Ectodermal cell (in vitro differentiated cells): ENCODE results near the gene SLC16A8.
"Not testable (repeated sequence)": the region's sequence is repeated elsewhere in the genome, so short reads cannot be mapped to it uniquely, and the experiment has no call there.

Experiments
- H3K27ac ChIP-seq: 2 replicates; pipeline ENCODE4 v1.7.0; 2013; ENCODE audit warnings: mild to moderate bottlenecking, low read depth, low read length; ENCODE audit not compliant: insufficient read depth, poor library complexity, severe bottlenecking
- H3K27me3 ChIP-seq: 2 replicates; pipeline ENCODE4 v1.7.0; 2013; ENCODE audit warnings: mild to moderate bottlenecking, low read length; ENCODE audit not compliant: insufficient read depth, control insufficient read depth, poor library complexity, severe bottlenecking
- H3K36me3 ChIP-seq: one replicate; pipeline ENCODE4 v1.7.0; 2013; ENCODE audit warnings: low read length; ENCODE audit not compliant: control insufficient read depth, insufficient read depth
- H3K4me1 ChIP-seq: one replicate; pipeline ENCODE4 v1.7.0; 2013; ENCODE audit warnings: low read length; ENCODE audit not compliant: control insufficient read depth, insufficient read depth
- H3K4me3 ChIP-seq: 2 replicates; pipeline ENCODE4 v1.7.0; 2013; ENCODE audit warnings: low read depth, low read length, control low read depth; ENCODE audit not compliant: insufficient read depth
- H3K9me3 ChIP-seq: 2 replicates; pipeline ENCODE4 v1.7.0; 2013; ENCODE audit warnings: mild to moderate bottlenecking, low read length, moderate library complexity; ENCODE audit not compliant: control insufficient read depth
- WGBS, 2 experiments: methylation state at CpG; one replicate each; pipeline ENCODE4 v1.1.7; 2013; ENCODE audit warnings: missing lambda C conversion rate in 2 of 2; 5-methylcytosine and 5-hydroxymethylcytosine counted together

The SLC16A8 gene

GRCh38 chr22:38125751-38126201 is 41.8 kb upstream of the SLC16A8 start:
- H3K9me3 ChIP-seq = no peaks in the 10 kb centered on the region
- H3K27ac ChIP-seq = no peak overlapping the region
- H3K4me1 ChIP-seq = peaks cover 3% of the 10 kb centered on the region
- WGBS, 2 experiments = 93% methylated on average over 11 of the region's 11 CpGs
- no peaks in the 10 kb centered on the region for H3K36me3 ChIP-seq
- H3K27me3 ChIP-seq = no peaks in the 10 kb centered on the region
- no peak overlapping the region for H3K4me3 ChIP-seq

DNA sequence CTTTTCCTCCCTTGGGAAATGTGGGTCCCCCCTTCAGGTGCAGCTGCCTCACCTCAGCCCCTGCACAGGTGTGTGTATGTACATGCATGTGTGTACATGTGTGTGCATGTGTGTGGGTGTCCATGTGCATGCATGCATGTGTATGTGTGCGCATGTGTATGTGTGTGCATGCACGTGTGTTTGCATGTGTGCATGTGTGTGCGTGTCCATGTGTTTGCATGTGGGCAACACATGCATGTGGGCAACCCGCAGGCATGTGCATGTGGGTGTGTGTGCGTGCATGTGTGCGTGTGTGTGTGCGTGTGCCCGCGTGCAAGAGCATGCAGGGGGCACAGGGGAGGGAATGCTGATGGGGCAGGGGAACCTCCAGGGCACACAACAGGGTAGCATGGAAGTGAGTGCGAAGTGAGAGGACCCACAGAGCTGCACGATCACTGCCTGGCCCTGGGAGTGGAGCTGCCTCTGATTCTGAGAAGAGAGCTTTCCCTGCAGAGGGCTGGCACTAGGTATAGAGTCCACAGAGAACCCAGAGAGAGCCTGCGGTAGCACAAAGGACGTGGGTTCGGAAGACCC is 41.1 kb upstream of the SLC16A8 start:
- no peak overlapping the region for H3K4me3 ChIP-seq
- WGBS, 2 experiments = 95 to 96% methylated on average over 14 of the region's 14 CpGs

DNA sequence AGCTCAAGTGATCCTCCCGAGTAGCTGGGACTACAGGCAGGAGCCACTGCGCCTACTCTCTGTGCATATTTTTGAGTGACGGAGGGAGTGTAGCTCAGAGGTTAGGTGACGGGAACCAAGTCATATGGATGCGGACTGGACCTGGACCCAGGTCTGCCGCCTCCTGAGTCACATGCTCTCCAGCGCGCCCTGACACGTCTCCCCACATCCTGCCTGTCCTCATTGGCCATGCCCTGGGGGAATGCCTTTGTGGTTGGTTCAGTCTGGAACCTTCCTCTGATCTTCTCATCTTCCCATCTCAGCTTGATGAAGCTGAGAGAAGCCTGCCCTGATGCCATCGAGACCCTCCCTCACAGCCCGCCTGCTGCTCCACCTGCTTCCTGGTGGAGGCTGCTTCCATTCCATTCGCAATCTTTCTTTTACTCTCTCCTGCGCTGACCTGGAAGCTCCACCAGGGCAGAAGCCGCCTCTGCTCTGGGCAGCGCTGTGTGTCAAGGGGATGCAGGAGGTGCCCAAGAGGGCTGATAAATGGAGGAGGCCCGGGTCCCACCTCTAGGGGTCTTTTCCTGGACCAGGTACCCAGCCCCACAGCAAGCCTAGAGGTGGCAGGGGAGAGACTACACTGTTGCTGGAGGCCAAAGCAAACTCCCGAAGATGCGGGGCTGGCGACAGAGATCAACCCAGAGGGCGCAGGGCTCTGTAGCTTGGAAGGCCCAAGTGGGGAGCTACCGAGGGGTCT is 40.4 kb upstream of the SLC16A8 start:
- H3K27me3 ChIP-seq = no peaks in the 10 kb centered on the region
- H3K9me3 ChIP-seq = no peaks in the 10 kb centered on the region
- 93 to 94% methylated on average over 21 of the region's 21 CpGs for WGBS, 2 experiments
- peaks cover 3% of the 10 kb centered on the region for H3K4me1 ChIP-seq
- no peak overlapping the region for H3K4me3 ChIP-seq
- H3K36me3 ChIP-seq = no peaks in the 10 kb centered on the region
- no peak overlapping the region for H3K27ac ChIP-seq

More for the DNA sequence above, 41.1 kb upstream of the SLC16A8 start:
- Histone ChIP-seq H3K4me1 (peaks cover 3% of the 10 kb centered on the region), H3K9me3 (no peaks in the 10 kb centered on the region), H3K27me3 (no peaks in the 10 kb centered on the region), H3K27ac (no peak overlapping the region), H3K36me3 (no peaks in the 10 kb centered on the region)

DNA sequence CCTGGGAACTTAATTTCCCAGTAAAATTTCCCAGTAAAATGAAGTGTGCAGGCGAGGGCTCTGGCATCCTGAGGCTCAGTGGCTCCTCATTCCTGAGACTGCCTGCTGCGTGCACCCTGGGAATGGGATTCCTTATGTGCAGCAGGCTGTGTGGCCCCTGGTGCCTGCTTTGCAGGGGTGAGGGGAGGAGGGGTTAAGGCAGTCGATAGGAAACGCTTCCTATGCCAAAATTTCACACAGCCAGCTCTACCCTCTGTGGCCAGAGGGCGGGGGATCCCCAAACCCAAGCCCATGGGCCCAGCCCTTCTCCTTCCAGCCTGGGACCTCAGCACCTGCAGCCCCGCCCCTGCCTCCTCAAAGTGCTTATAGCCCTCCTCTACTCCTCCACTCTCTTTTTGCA is 38.6 kb upstream of the SLC16A8 start:
- no peak overlapping the region for H3K27ac ChIP-seq
- no peak overlapping the region for H3K4me3 ChIP-seq
- H3K9me3 ChIP-seq = no peaks in the 10 kb centered on the region
- H3K27me3 ChIP-seq = no peaks in the 10 kb centered on the region
- peaks cover 3% of the 10 kb centered on the region for H3K4me1 ChIP-seq
- 83 to 84% methylated on average over 6 of the region's 6 CpGs for WGBS, 2 experiments
- H3K36me3 ChIP-seq = no peaks in the 10 kb centered on the region

- H3K9me3 ChIP-seq = no peaks in the 10 kb centered on the region
- H3K4me1 ChIP-seq = peaks cover 3% of the 10 kb centered on the region
- 86 to 88% methylated on average over 28 of the region's 28 CpGs for WGBS, 2 experiments
- no peaks in the 10 kb centered on the region for H3K36me3 ChIP-seq
- H3K27ac ChIP-seq = no peak overlapping the region
- no peak overlapping the region for H3K4me3 ChIP-seq
- no peaks in the 10 kb centered on the region for H3K27me3 ChIP-seq
These were observed 36.6 kb upstream of the SLC16A8 start for GRCh38 chr22:38120359-38121110.

- not testable (repeated sequence) for H3K9me3 ChIP-seq, H3K4me1 ChIP-seq, H3K27me3 ChIP-seq, H3K27ac ChIP-seq, H3K36me3 ChIP-seq, H3K4me3 ChIP-seq
- 95 to 96% methylated on average over 2 of the region's 2 CpGs for WGBS, 2 experiments
These were observed 34.8 kb upstream of the SLC16A8 start for GRCh38 chr22:38118747-38119146.

DNA sequence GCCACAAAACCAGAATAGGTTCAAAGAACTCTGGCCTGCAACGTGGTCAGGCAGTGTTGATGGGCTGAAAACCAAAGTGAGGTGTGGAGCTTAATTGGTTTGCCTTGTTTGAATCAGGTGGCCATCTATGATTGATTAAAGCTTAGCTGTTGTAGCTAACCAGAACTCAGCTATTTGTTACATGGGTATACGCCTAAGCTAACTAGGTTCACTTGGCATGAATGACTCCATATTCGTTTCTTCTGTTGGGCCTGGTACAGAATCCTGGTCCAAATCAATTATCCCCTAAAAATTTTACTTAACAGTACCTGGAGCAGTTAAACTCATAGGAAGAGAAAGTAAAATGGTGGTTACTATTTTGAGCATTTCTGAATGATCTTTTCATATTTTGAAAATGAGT is 34.2 kb upstream of the SLC16A8 start:
- WGBS, 2 experiments = 76 to 88% methylated on average over 3 of the region's 3 CpGs
- H3K9me3 ChIP-seq = no peaks in the 10 kb centered on the region
- H3K27ac ChIP-seq = no peak overlapping the region
- peaks cover 3% of the 10 kb centered on the region for H3K4me1 ChIP-seq
- H3K4me3 ChIP-seq = no peak overlapping the region
- no peaks in the 10 kb centered on the region for H3K36me3 ChIP-seq
- no peaks in the 10 kb centered on the region for H3K27me3 ChIP-seq

GRCh38 chr22:38117556-38117955 is 33.6 kb upstream of the SLC16A8 start:
- 93 to 95% methylated on average over 10 of the region's 10 CpGs for WGBS, 2 experiments
- H3K27ac ChIP-seq, H3K27me3 ChIP-seq: not testable (repeated sequence)

GRCh38 chr22:38115423-38116205 is 31.6 kb upstream of the SLC16A8 start:
- H3K4me3 ChIP-seq = no peak overlapping the region
- WGBS, 2 experiments = 95% methylated on average over 31 of the region's 31 CpGs
- H3K36me3 ChIP-seq = no peaks in the 10 kb centered on the region
- H3K4me1 ChIP-seq = peaks cover 4% of the 10 kb centered on the region
- H3K27me3 ChIP-seq = no peaks in the 10 kb centered on the region
- no peak overlapping the region for H3K27ac ChIP-seq
- no peaks in the 10 kb centered on the region for H3K9me3 ChIP-seq

More at GRCh38 chr22:38117556-38117955, 33.6 kb upstream of the SLC16A8 start:
- not testable (repeated sequence) for H3K36me3 ChIP-seq, H3K4me1 ChIP-seq, H3K9me3 ChIP-seq, H3K4me3 ChIP-seq
